A673 (cell line): ENCODE measurements around the gene CNTN5.

Experiments
- CTCF ChIP-seq: fragments of 300-800, 200-600 bp; sonication (generic); conservative IDR thresholded peaks from 2 replicates; pipeline ENCODE4 v1.5.1; 2017; ENCODE audit warnings: low read depth, mild to moderate bottlenecking, antibody characterized with exemption, low read length, moderate library complexity, mixed read lengths
- EZH2 ChIP-seq: fragments of 200-600 bp; sonication (generic); IDR thresholded peaks from 2 replicates; pipeline ENCODE4 v1.6.1; 2017; ENCODE audit warnings: borderline replicate concordance, low read depth, mild to moderate bottlenecking, mixed read lengths, antibody characterized with exemption, low read length; ENCODE audit not compliant: poor library complexity, severe bottlenecking

GRCh38 chr11:99585606-99586005, 564.9 kb downstream of the CNTN5 start:
- TF ChIP-seq CTCF (no peak), EZH2 (no peak)
